GM19468 (cell line): ENCODE measurements around the gene C11orf21.

Source experiments
- ATAC-seq: cut with Tn5 transposase; IDR thresholded peaks from one replicate; pipeline ENCODE4 v1.9.1; 2021; ENCODE audit warnings: mild to moderate bottlenecking, moderate library complexity, moderate number of reproducible peaks; ENCODE audit not compliant: unreplicated experiment; ENCODE audit errors: extremely low read depth

The C11orf21 gene

GRCh38 chr11:2275334-2276279 is 26.1 kb downstream of the C11orf21 start:
- ATAC-seq, result no peak

DNA sequence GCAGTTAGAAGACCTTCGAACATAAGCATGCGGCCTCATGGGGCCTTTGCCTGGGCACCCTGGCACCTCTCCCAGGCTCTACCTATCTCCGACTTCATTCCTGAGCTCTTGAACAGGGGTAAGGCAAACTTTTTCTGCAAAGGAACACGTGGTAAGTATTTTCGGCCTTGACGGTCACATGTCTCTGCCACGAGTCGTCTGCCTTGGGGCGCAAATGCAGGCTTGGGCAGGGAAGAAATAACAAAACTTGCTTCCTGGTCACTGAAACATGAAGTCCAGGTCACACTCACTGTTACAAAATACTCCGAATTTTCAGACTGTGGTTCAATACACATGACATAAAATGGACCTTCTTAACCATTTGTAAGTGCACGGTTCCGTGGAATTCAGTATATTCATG is 27.9 kb downstream of the C11orf21 start:
- no peak for ATAC-seq

DNA sequence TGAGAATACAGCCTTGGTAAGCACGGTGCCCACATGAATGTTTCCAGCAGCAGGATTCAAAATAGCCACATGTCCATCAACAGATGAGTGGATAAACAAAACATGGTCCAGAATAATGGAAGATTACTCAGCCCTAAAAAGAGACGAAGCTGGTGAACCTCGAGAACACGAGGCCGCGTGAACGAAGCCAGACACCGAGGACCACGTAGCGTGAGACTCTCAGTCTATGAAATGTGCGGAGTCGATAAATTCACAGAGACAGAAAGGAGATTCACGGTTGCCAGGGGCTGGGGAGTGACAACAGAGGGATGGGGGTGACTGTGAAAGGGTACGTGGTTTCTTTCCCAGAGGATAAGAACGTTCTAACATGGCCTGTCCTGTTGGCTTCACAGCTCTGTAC is 28.4 kb downstream of the C11orf21 start:
- no peak for ATAC-seq

DNA sequence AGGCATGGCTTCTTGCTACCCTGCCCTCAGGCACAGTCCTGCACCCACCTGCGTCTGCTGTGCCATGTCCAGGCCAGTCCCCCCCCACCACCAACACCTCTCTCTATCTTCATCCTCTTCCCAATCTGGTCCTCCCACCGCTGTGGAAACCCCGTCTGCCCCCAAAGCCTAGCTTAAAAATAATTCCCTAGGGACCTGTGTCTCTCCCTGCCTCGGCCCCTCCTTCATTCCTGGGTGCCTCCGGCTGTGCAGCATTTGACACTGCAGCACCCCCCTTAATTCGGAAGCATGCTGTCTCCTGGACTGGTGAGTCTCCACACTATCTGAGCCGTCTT is 28.8 kb downstream of the C11orf21 start:
- no peak for ATAC-seq

GRCh38 chr11:2272228-2272945 is 29.3 kb downstream of the C11orf21 start:
- no peak for ATAC-seq

DNA sequence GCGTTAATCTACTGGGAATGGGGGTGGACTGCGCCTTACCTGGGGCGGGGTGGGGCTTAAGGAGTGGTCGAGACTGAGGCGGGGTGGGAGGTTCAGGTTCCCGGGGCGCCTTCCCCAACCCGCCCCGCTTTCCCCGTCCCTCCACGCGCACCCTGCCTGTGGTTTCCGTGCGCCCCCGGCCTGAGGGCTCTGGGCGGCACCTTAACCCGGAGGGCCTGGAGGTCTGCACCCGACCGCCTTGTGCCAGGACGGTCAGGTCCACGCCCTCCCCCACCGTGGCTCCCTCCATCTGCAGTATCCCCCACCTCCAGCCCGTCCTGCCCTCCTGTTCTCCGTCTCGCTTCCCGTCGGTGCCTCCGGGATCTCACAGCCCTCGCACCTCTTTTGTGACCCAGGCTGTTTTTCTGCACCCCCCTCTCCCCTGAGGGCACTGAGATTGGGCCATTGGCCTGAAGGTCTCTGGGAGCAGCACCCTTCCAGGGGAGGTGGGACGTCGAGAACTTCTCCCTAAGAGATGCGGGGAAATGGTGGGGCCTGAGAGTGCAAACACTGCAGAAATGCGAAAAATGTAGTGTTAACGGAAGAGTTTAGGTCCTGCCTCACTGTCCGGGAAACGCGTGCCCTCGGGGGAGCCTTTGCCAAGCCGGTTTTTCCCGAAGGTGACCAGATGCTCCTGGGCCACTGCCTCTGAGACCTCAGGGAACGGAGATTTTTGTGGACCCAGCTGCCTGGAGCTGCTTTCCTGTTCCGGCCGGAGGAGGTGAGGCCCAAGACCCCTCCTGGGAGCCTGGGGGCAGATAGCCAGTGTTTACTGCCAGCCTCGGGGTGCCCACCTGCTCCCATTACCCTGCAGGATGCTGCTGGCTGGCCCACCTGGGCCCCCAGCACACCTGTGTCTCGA is 30.1 kb downstream of the C11orf21 start:
- no peak for ATAC-seq

DNA sequence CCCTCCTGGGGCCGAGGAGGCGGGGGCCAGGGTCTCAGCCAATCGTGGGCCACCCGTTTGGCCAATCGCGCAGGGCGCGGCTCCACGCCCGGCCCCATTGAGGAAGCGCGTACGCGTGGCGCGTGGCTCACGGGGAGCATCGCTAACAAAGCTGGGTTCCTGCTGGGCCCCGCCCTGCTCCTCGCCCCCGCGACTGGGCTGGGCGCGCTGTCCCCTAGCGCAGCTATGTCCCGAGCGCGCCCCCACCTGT is 30.7 kb downstream of the C11orf21 start:
- no peak for ATAC-seq

DNA sequence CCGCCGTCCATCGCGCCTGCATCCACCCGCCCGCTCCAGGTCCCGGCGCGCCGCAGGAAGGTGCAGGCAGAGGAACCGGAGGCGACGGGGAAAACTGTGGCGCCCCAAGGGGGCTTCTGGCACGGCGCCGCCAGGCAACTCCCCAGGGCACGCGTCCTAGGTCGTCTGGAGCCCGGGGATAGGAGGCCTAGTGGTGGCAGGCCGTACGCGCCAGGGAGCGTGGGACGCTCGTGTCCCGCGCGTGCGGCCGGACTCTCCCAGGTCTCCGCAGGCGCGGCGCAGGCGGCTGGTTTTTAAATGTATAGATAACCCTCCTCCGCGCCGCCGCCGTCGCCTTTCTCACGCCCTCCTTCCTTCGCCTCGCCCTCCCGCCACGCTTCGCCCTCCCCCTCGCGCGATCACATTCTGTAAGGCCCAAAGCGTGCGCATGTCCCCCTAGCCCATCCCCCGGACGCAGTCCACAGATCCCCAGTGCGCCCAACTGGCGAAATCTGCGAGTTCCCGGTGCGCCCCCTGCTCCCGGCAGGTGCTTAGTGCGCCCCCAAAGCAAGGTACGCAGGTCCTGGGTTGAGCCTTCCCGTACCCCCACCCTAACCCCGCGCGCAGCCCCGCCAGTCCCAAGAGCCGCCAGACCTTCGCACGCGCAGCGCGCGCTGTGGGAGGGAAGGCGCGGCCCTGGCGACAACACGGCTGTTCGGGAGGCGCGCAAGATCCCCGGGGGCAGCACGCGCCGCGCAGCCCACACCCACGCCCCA is 31.2 kb downstream of the C11orf21 start, which contains the start of gene ASCL2:
ASCL2 (minus strand) TSS at position 267 of the 755 bp plus-strand sequence; CDS start at position 11, 256 bp downstream.
- ATAC-seq, result no peak

DNA sequence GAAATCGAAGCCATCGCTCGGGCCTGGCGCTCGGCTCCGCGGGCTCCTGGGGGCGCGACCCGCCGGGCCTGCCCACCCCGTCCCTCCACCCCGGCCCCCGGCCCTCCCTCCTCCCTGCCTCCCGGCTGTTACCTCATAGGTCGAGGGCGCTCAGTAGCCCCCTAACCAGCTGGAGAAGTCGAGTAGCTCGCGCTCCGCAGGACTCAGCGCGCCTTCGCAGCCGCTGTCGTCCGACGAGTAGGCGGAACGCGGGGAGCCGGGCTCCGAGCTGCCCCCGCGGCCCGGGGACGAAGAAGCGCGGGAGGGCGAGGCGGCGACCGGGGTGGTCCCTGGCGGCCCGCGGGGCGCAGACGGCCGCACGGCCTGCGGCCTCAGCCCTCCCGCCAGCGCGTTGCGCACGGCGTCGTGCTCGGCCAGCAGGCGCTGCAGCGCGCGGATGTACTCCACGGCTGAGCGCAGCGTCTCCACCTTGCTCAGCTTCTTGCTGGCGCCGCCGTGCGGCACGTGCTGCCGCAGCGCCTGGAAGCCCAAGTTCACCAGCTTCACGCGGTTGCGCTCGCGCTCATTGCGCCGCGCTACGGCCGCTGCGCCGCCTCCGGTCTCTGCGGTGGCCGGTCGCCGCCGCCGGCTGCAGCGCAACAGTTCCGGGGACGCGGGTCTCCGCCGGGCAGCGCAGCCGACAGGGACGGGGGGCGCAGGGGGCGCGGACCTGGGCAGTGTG is 32.0 kb downstream of the C11orf21 start:
- no peak for ATAC-seq

- no peak for ATAC-seq
Observed at GRCh38 chr11:2268729-2269600, 32.8 kb downstream of the C11orf21 start.

DNA sequence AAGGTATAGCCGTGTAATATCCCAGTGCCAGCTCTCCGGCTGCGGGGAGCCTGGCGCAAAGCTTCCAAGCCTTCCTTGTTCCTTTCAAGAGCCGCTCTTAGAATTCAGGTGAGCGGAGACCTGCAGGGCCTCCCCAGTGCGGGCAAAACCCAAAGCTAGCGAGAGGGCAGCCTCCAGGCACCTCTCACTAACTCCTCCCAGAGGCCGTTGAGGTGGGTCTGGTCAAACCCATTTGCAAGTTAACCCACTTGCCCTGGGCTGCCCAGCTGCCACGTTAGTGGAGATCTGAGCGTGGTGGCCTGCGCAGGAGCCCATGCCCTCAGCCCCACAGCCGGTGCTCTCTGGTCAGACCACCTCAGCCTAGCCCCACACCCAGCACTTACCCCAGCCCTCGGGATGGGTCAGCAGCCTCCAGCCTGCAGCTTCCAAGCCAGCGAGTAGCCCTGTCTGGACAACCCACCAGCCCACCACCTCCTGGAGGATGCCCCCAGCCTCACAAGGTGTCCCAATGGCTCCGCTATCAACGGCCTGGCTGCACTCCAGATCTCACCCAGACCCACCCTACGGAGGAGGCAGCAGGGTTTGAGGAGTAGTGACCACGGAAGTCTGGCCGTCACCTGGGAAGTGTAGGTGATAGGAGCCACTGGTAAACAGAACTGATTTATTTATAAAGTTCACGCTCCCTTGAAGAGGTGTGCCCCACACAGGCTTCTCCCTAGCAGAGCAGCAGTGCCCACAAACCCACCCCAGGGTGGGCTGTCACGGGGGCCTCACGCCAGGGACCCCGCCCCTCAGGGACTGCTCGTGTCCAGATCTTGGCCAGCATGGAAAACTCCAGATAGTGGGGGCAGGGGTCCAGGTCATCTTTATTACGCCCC is 33.6 kb downstream of the C11orf21 start:
- ATAC-seq, result no peak

DNA sequence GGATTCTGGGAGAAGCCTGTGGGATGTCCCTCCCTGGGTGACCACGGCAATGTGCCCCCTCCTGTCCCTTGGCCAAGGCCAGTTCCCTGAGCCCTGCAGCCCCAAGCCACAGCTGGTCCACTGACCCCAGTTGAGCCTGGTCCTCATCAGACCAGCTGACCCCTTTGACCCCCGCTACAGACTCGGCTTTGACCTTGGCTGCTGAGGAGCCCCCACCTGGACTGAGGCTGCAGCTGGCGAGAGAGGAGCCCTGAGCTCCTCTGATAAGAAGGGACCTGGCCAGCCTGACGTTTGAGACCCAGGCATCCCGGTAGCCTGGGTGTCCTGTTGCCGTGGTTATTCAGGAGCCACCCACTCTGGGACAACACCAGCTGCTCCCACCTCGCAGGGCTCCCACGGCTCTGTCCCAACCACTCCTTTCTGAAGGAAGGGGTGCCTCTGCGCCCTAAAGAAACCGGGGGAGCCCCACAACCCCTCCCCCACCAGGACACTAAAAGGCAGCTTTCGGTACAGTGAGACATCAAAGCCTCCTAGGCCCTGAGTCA is 34.3 kb downstream of the C11orf21 start:
- no peak for ATAC-seq

GRCh38 chr11:2266586-2267305 is 35.0 kb downstream of the C11orf21 start:
- no peak for ATAC-seq

DNA sequence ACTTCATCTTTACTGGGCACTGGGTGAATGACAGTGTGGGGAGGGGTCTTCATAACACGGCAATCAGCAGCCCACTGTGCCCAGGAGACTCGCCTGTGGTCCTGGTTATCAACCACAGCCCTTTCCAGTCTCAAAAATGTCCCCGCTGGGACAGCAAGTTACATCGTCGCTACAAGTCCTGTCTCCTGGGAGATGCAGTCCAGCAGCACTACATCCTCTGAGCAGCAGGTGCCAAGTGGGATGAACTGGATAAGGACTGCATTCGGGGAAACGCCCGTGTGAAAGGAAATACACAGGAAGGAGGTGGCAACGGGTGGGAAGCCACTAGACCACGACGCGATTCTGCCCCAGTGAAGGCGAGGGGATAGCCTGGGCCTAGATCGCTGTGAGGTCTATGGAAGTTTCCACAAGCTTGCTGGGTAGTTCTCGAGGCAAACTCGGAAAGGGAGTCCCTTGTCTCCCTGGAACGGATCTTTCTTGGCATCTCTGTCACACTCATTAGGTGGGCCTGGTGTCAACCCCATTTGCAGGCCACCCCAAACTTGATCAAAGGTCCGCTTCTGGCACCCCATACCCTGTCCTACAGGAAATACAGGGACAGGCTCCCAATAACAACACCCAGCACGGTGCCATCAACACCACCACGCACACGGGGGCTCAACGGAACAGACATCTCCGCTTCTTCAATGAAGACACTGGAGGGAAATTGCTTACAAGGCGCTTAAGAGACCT is 35.7 kb downstream of the C11orf21 start:
- no peak for ATAC-seq

DNA sequence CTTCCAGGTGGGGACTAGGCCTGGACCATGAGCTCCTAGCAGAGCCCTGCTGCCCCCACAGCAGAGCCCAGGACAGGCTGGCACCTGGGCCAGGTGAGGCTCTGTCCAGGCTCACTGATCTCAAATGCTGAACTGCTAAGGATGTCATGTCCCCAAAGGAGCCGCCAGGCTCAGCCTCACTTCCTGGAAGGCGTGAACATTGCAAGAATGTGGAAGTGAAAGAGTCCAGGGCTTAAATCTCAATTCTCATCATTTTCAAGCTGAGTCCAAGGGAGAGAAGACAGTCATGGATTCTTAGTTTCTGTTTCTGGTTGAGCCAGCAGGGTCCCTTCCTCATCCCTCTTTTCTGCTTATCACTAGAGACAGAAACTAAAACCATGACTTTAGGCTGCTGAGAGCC is 36.3 kb downstream of the C11orf21 start:
- ATAC-seq, result peak; percentile 38
